SU-DHL-6 (cell line): ENCODE data around the gene TKT.
A peak's percentile ranks its signal among the peaks of the same experiment; 100 is the strongest.

Source experiments
- H2AFZ ChIP-seq: fragments of 200-600 bp; sonication (generic); 2 replicates; pipeline ENCODE4 v1.6.1; 2014; ENCODE audit warnings: low read depth, mild to moderate bottlenecking, moderate library complexity, mixed read lengths, antibody characterized with exemption, low read length; ENCODE audit not compliant: severe bottlenecking
- H3F3A ChIP-seq: fragments of 200-600 bp; shearing (Covaris generic); 2 replicates; pipeline ENCODE4 v1.6.0; 2016; ENCODE audit warnings: antibody characterized with exemption, mild to moderate bottlenecking; ENCODE audit not compliant: insufficient read depth
- H3K27ac ChIP-seq: fragments of 200-600 bp; sonication (generic); 2 replicates; pipeline ENCODE4 v1.5.1; 2016; ENCODE audit warnings: low read depth, mild to moderate bottlenecking, low read length, moderate library complexity, mixed read lengths
- H3K27me3 ChIP-seq: fragments of 200-600 bp; sonication (generic), shearing (Covaris generic); 2 replicates; pipeline ENCODE4 v1.6.0; 2014; ENCODE audit warnings: mild to moderate bottlenecking, low read length
- H3K36me3 ChIP-seq: fragments of 200-600 bp; sonication (generic); 2 replicates; pipeline ENCODE4 v1.6.1; 2014; ENCODE audit warnings: mild to moderate bottlenecking, low read length, mixed read lengths
- H3K4me2 ChIP-seq: fragments of 300-600, 200-600 bp; shearing (Covaris generic), sonication (generic); 2 replicates; pipeline ENCODE4 v1.6.0; 2014; ENCODE audit warnings: low read length, low read depth, mild to moderate bottlenecking; ENCODE audit not compliant: poor library complexity, severe bottlenecking
- H3K4me3 ChIP-seq: fragments of 200-600 bp; sonication (generic); 2 replicates; pipeline ENCODE4 v1.5.1; 2014; ENCODE audit warnings: antibody characterized with exemption, low read length, mild to moderate bottlenecking, mixed read lengths; ENCODE audit not compliant: insufficient read depth, poor library complexity, severe bottlenecking
- H3K79me2 ChIP-seq: fragments of 200-600 bp; sonication (generic); 2 replicates; pipeline ENCODE4 v1.6.1; 2014; ENCODE audit warnings: mild to moderate bottlenecking, low read length, moderate library complexity; ENCODE audit not compliant: insufficient read depth
- H3K9ac ChIP-seq: fragments of 200-600 bp; sonication (generic); 2 replicates; pipeline ENCODE4 v1.7.0; 2014; ENCODE audit warnings: mild to moderate bottlenecking, low read length
- H3K9me2 ChIP-seq: fragments of 200-600 bp; sonication (generic); replicated peaks from 2 replicates; pipeline ENCODE4 v1.6.1; 2014; ENCODE audit warnings: low read length; ENCODE audit not compliant: insufficient read depth
- H3K9me3 ChIP-seq: fragments of 200-600 bp; sonication (generic); 2 replicates; pipeline ENCODE4 v1.6.1; 2014; ENCODE audit warnings: low read length, mixed read lengths; ENCODE audit not compliant: insufficient read depth
- H4K20me1 ChIP-seq: fragments of 200-600 bp; sonication (generic); 2 replicates; pipeline ENCODE4 v1.6.1; 2014; ENCODE audit warnings: low read depth, mild to moderate bottlenecking, antibody characterized with exemption, low read length, moderate library complexity, mixed read lengths
- CTCF ChIP-seq: fragments of 200-600 bp; sonication (generic); IDR thresholded peaks from one replicate; pipeline ENCODE4 v1.5.1; 2017; ENCODE audit warnings: antibody characterized with exemption, mild to moderate bottlenecking, low read length, moderate library complexity; ENCODE audit not compliant: insufficient read depth, poor library complexity, severe bottlenecking
- EZH2phosphoT487 ChIP-seq: fragments of 200-600 bp; sonication (generic), shearing (Covaris generic); conservative IDR thresholded peaks from 2 replicates; pipeline ENCODE4 v1.6.1; 2018; ENCODE audit warnings: mild to moderate bottlenecking, antibody characterized with exemption, low read length, moderate library complexity, mixed read lengths

TKT gene

DNA sequence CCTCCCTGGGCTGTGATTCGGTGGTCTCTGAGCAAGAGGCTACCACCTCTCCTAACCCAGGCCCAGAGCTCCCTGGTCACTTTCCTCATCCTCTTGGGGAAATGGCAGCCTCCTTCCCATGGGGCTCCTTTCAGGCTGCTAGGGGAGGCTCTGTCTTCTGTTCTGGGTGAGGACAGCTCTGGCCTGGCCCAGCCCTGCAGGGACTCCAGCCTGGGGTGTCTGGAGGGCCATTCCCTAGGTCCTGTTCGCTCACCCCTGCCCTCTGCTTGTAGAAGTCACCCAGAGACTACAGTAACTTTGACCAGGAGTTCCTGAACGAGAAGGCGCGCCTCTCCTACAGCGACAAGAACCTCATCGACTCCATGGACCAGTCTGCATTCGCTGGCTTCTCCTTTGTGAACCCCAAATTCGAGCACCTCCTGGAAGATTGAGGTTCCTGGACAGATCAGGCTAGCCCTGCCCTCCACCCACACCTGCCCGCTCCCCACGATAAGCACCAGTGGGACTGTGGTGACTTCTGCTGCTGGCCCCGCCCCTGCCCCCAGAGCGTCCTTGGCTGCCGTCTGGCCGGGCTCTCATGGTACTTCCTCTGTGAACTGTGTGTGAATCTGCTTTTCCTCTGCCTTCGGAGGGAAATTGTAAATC lies 63.9 kb downstream of the TKT start:
- peak overlapping the region; percentile 60 for H3K4me2 ChIP-seq
- H3K79me2 ChIP-seq, result no peaks in the 10 kb centered on the region
- peaks cover 8% of the 10 kb centered on the region; the same call in 1 of the 2 replicates for H3K36me3 ChIP-seq
- peak overlapping the region; percentile 42 for H3K9ac ChIP-seq
- no peaks in the 10 kb centered on the region for H3K27me3 ChIP-seq
- peak overlapping the region; percentile 96 for H3K27ac ChIP-seq
- H3K9me3 ChIP-seq, result no peaks in the 10 kb centered on the region
- TF ChIP-seq CTCF (no peak), EZH2phosphoT487 (no peak)
- no peaks in the 10 kb centered on the region for H4K20me1 ChIP-seq
- peaks cover 64% of the 10 kb centered on the region for H3F3A ChIP-seq
- no peak overlapping the region for H2AFZ ChIP-seq
- H3K4me3 ChIP-seq, result no peak overlapping the region
- H3K9me2 ChIP-seq, result no peaks in the 10 kb centered on the region

DNA sequence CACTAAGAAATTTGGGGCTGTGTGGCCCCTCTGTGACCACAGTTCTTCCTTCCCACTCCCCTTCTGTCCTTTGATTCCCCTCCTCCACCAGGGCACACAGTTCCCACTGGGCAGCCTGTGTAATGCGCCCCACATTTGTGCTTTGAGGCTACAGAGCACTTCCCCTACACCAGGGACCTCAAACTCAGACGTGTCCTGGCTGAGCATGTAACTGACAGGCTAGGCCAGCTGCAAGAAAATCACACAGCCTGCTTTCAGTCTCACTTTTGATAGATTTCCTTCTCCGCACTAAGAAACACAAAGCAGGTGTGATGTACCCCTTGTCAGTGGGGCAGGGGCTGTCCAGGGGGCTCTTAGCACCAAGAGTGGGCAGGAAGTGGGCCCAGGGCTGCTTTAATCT lies 65.2 kb downstream of the TKT start:
- peak overlapping the region; percentile 96 for H3K27ac ChIP-seq
- H3K9me2 ChIP-seq, result no peaks in the 10 kb centered on the region
- peak overlapping the region; percentile 60 for H3K4me2 ChIP-seq
- H3K27me3 ChIP-seq, result no peaks in the 10 kb centered on the region
- peak overlapping the region; percentile 43 for H3K9ac ChIP-seq
- TF ChIP-seq CTCF (no peak), EZH2phosphoT487 (no peak)
- H3K9me3 ChIP-seq, result no peaks in the 10 kb centered on the region
- H2AFZ ChIP-seq, result no peak overlapping the region
- no peaks in the 10 kb centered on the region for H3K79me2 ChIP-seq
- H4K20me1 ChIP-seq, result no peaks in the 10 kb centered on the region
- H3K36me3 ChIP-seq, result peaks cover 8% of the 10 kb centered on the region; the same call in 1 of the 2 replicates
- no peak overlapping the region for H3K4me3 ChIP-seq
- H3F3A ChIP-seq, result peaks cover 53% of the 10 kb centered on the region

DNA sequence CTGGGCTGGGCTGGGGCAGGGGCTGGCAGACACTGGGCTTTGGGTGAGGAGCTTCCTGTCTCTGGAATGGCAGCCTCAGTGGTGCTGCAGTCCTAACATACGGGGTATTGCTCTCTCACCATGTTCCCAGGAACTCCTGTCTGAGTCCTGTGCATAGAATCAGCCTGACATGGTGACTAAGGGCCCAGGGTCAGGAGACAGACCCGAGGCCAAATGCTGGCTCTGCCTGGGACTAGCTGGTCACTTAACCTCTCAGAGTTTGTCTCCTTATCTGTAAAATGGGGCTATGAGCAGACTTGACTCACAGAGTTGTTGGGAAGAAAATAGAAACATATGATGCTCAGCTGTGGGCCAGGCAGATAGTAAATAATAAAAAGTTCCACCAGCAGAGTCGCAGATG lies 66.5 kb downstream of the TKT start:
- Histone ChIP-seq H3K4me3 (no peak overlapping the region), H3K36me3 (peaks cover 8% of the 10 kb centered on the region; the same call in 1 of the 2 replicates), H3K9ac (peak overlapping the region; percentile 43; the same call in 1 of the 2 replicates), H3K9me2 (no peaks in the 10 kb centered on the region), H3K4me2 (no peak overlapping the region), H3F3A (peaks cover 49% of the 10 kb centered on the region), H2AFZ (no peak overlapping the region), H3K27me3 (no peaks in the 10 kb centered on the region), H3K9me3 (no peaks in the 10 kb centered on the region), H3K79me2 (no peaks in the 10 kb centered on the region), H4K20me1 (no peaks in the 10 kb centered on the region), H3K27ac (peak overlapping the region; percentile 96)
- TF ChIP-seq EZH2phosphoT487 (no peak), CTCF (no peak)
